ENCODE results near the gene ISM2. TPM values are rescaled to one million over a fixed set of nuclear protein-coding genes. Genes with fewer than 3 reads are reported as not detected.

ISM2 gene
- polyA plus RNA-seq, 1 donor from 2014 or later: 1.4 TPM

- Histone ChIP-seq H2AFZ (ENCODE audit: low read depth, low read length) (no peak overlapping the region), H3F3A (ENCODE audit: insufficient read depth, low read length, poor library complexity, severe bottlenecking) (no peaks in the 10 kb centered on the region), H3K27ac (ENCODE audit: low read length) (no peak overlapping the region), H3K36me3 (ENCODE audit: insufficient read depth, low read length) (no peaks in the 10 kb centered on the region), H3K79me2 (replicated peaks; ENCODE audit: insufficient read depth, low read length) (no peaks in the 10 kb centered on the region), H3K9ac (ENCODE audit: low read length) (no peak overlapping the region), H4K20me1 (ENCODE audit: insufficient read depth) (no peaks in the 10 kb centered on the region), H3K4me3 (ENCODE audit: low read length) (no peak overlapping the region), H3K9me2 (ENCODE audit: insufficient read depth, low read length) (no peaks in the 10 kb centered on the region), H3K27me3 (ENCODE audit: insufficient read depth, low read depth, low read length) (no peaks in the 10 kb centered on the region), H3K4me2 (ENCODE audit: low read length) (no peak overlapping the region), H3K9me3 (ENCODE audit: low read length) (no peaks in the 10 kb centered on the region)
- TF ChIP-seq TAF1 (IDR thresholded peaks at IDR 0.05; ENCODE audit: low read depth): no peak
- no peak for TF ChIP-seq POLR2AphosphoS5 (IDR thresholded peaks at IDR 0.05)
- TF ChIP-seq SMC3 (conservative IDR thresholded peaks at IDR 0.05; ENCODE audit: poor library complexity): no peak
- no peak for TF ChIP-seq EP300 (conservative IDR thresholded peaks at IDR 0.05; ENCODE audit: poor library complexity, severe bottlenecking)
- TF ChIP-seq REST (IDR thresholded peaks at IDR 0.05; ENCODE audit: borderline replicate concordance): no peak
- no peak for TF ChIP-seq RAD21 (conservative IDR thresholded peaks at IDR 0.05)
- no peak for TF ChIP-seq MXI1 (conservative IDR thresholded peaks at IDR 0.05; ENCODE audit: poor library complexity, severe bottlenecking)
- TF ChIP-seq CTCF (IDR thresholded peaks at IDR 0.05; ENCODE audit: poor library complexity, severe bottlenecking): no peak
- TF ChIP-seq EZH2 (IDR thresholded peaks at IDR 0.05; ENCODE audit: borderline replicate concordance, insufficient read depth, low read length, poor library complexity, severe bottlenecking): no peak
Observed at GRCh38 chr14:77516126-77516525, 17.5 kb upstream of the ISM2 start.

- Histone ChIP-seq H3K9me3 (ENCODE audit: low read length) (no peaks in the 10 kb centered on the region), H3F3A (ENCODE audit: insufficient read depth, low read length, poor library complexity, severe bottlenecking) (no peaks in the 10 kb centered on the region), H2AFZ (ENCODE audit: low read depth, low read length) (no peak overlapping the region), H3K9me2 (ENCODE audit: insufficient read depth, low read length) (no peaks in the 10 kb centered on the region), H3K4me2 (ENCODE audit: low read length) (no peak overlapping the region), H3K36me3 (ENCODE audit: insufficient read depth, low read length) (no peaks in the 10 kb centered on the region), H3K27ac (ENCODE audit: low read length) (no peak overlapping the region), H3K79me2 (replicated peaks; ENCODE audit: insufficient read depth, low read length) (no peaks in the 10 kb centered on the region), H3K27me3 (ENCODE audit: insufficient read depth, low read depth, low read length) (no peaks in the 10 kb centered on the region), H3K4me3 (ENCODE audit: low read length) (no peak overlapping the region), H3K9ac (ENCODE audit: low read length) (no peak overlapping the region), H4K20me1 (ENCODE audit: insufficient read depth) (no peaks in the 10 kb centered on the region)
- no peak for TF ChIP-seq CTCF (IDR thresholded peaks at IDR 0.05; ENCODE audit: poor library complexity, severe bottlenecking)
- no peak for TF ChIP-seq TAF1 (IDR thresholded peaks at IDR 0.05; ENCODE audit: low read depth)
- TF ChIP-seq SMC3 (conservative IDR thresholded peaks at IDR 0.05; ENCODE audit: poor library complexity): no peak
Observed at GRCh38 chr14:77511486-77512162, 13.0 kb upstream of the ISM2 start.
